ENCODE data around the gene ARHGAP26.

DNA sequence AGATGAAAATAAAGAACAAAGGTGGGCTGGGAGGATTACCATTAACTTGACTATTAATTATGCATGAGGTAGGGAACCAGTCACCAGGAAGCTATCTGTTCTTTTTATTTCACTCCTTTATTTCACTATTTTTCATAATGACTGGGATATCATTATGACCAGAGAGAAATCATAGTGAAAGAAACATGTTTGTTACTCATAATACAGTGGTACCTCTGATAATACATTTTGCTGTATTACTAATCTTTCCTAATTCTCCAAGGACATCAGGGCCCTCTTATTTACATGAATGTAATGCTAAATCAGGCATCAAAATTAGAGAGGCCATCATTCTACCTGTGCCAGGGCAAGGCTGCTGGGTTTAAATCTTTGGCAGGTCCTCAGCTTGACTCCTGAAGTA, 379.6 kb downstream of the ARHGAP26 start:
- TF ChIP-seq, protein P1, sequence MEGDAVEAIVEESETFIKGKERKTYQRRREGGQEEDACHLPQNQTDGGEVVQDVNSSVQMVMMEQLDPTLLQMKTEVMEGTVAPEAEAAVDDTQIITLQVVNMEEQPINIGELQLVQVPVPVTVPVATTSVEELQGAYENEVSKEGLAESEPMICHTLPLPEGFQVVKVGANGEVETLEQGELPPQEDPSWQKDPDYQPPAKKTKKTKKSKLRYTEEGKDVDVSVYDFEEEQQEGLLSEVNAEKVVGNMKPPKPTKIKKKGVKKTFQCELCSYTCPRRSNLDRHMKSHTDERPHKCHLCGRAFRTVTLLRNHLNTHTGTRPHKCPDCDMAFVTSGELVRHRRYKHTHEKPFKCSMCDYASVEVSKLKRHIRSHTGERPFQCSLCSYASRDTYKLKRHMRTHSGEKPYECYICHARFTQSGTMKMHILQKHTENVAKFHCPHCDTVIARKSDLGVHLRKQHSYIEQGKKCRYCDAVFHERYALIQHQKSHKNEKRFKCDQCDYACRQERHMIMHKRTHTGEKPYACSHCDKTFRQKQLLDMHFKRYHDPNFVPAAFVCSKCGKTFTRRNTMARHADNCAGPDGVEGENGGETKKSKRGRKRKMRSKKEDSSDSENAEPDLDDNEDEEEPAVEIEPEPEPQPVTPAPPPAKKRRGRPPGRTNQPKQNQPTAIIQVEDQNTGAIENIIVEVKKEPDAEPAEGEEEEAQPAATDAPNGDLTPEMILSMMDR (IDR thresholded peaks at IDR 0.05; ENCODE audit: poor library complexity, severe bottlenecking), result no peak
- TF ChIP-seq TAF1 (IDR thresholded peaks at IDR 0.05; ENCODE audit: low read depth) (no peak), SMC3 (conservative IDR thresholded peaks at IDR 0.05; ENCODE audit: poor library complexity) (no peak), EZH2 (IDR thresholded peaks at IDR 0.05; ENCODE audit: borderline replicate concordance, insufficient read depth, low read length, poor library complexity, severe bottlenecking) (no peak), POLR2AphosphoS5 (IDR thresholded peaks at IDR 0.05) (no peak)
- TF ChIP-seq, protein P2, sequence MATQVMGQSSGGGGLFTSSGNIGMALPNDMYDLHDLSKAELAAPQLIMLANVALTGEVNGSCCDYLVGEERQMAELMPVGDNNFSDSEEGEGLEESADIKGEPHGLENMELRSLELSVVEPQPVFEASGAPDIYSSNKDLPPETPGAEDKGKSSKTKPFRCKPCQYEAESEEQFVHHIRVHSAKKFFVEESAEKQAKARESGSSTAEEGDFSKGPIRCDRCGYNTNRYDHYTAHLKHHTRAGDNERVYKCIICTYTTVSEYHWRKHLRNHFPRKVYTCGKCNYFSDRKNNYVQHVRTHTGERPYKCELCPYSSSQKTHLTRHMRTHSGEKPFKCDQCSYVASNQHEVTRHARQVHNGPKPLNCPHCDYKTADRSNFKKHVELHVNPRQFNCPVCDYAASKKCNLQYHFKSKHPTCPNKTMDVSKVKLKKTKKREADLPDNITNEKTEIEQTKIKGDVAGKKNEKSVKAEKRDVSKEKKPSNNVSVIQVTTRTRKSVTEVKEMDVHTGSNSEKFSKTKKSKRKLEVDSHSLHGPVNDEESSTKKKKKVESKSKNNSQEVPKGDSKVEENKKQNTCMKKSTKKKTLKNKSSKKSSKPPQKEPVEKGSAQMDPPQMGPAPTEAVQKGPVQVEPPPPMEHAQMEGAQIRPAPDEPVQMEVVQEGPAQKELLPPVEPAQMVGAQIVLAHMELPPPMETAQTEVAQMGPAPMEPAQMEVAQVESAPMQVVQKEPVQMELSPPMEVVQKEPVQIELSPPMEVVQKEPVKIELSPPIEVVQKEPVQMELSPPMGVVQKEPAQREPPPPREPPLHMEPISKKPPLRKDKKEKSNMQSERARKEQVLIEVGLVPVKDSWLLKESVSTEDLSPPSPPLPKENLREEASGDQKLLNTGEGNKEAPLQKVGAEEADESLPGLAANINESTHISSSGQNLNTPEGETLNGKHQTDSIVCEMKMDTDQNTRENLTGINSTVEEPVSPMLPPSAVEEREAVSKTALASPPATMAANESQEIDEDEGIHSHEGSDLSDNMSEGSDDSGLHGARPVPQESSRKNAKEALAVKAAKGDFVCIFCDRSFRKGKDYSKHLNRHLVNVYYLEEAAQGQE (IDR thresholded peaks at IDR 0.05; ENCODE audit: borderline replicate concordance), result no peak
